ENCODE data around the gene TFPI2.
"Not testable (repeated sequence)": the region's sequence is repeated elsewhere in the genome, so short reads cannot be mapped to it uniquely, and the experiment has no call there.

The TFPI2 gene, protein sequence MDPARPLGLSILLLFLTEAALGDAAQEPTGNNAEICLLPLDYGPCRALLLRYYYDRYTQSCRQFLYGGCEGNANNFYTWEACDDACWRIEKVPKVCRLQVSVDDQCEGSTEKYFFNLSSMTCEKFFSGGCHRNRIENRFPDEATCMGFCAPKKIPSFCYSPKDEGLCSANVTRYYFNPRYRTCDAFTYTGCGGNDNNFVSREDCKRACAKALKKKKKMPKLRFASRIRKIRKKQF

DNA sequence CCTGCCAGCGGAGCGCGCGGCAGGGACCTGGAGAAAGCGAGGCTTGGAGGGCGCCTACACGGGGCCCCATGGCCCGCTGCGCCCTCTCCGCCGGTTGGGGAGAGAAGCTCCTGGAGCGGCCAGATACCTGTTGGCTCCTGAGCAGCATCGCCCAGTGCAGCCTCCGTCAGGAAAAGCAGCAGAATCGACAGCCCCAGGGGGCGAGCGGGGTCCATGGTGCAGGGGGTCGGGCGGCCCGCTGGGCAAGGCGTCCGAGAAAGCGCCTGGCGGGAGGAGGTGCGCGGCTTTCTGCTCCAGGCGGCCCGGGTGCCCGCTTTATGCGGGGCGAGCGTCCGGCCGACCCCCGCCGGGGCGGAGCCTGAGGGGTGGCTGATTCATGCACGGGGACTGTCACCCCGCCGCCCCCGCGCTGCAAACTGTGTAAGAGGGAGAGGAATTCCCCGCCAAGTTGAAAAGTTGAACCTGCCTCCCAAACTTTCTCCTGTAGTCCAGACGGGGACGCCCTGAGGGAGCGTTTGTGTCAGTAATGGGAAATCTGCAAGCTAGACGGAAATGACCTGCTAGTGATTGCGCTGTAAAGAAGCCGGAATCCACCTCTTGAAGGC, at the start of gene TFPI2:
Gene TFPI2, minus strand, starts transcription at position 290 of the 605 bp plus-strand sequence. Its CDS starts 75 bp downstream, at position 215.
- DNase-seq: no peak

DNA sequence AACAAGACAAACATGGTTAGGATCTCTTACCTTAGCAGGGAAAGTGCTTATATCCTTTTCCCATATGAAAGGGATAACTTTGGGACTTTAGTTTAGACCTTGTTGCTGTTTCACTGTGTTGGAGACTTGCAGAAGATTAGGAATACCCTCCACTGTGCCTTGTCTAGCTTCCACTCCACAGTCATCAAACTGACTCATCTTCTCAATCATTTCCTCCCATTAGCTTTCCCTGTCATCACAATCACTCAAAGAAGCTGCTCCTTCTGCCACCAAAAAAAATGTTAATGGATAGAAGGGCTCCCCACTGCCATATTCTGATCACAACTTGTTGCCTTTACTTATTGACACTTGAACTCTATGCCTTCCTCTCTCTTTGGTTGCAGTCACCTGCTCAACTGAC, 47.7 kb upstream of the TFPI2 start:
- no peak for DNase-seq

DNA sequence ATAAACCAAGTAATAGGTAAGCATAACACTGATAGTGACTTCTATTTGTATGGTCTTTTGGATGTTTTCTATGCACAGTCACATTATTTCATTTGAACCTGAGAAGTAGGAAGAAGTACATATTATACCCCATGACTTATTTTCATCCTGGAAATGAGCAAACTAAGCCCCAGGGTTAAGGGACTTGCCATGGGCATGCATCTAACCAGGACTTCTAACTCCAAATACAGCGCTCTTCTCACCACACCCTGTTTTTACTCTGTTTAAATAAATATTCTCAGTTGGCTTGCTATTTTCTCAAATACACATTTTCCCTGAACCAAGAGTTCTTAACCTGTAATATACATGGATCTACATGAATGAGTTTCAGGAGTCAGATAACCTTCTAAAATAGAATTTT, 47.3 kb upstream of the TFPI2 start:
- DNase-seq: no peak

DNA sequence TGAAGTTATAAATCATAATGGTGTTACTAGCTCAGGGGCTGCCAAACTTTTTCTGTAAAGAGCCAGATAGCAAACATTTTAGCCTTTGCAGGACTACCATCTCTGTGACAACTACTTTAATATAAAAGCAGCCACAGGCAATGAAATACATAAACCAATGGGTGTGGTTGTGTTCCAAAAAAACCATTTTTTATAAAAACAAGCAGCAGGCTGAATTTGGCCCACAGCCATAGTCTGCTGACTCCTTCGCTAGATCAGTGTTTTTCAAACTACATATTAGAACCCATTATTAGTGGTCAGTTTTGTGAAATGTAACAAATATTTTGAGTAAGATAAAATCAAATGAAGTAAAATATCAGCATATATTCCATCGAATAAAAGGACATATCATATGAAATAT, 44.5 kb upstream of the TFPI2 start:
- DNase-seq: no peak

DNA sequence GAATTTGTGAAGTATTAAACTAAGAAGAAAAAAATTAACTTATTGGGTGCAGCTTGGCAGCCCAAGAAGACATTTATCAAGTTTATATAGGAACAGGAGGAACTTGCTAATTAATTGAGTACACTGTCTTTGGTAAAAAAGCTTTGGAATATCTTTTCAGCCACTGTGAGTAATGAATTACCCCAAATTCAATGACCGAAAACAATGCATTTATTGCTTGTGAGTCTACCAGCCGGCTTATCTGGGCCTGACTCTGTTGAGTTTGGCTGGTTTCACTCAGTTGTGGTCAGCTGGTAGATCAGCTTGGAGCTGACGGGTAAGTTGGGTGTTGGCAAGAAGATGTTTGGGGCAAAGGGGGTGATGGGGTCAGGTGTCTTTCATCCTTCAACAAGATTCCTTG, 42.6 kb upstream of the TFPI2 start:
- no peak for DNase-seq

DNA sequence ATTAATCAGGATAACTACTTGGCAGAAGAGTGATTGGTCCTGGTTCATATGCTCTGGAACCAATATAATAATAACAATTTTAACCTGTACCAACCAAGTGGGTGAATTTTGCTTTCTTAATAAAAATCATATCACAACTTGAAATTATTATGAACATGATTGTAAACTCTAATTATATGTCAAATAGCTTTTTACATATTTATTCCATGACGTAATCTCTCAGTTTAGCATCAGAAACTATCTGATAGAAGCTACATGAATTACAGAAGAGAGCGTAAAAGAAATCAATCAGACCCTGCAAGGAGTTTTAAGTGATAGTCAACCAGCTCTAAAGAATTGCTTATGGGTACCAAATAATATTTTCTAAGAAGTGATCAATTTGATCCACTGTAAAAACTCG, 41.1 kb upstream of the TFPI2 start:
- no peak for DNase-seq

DNA sequence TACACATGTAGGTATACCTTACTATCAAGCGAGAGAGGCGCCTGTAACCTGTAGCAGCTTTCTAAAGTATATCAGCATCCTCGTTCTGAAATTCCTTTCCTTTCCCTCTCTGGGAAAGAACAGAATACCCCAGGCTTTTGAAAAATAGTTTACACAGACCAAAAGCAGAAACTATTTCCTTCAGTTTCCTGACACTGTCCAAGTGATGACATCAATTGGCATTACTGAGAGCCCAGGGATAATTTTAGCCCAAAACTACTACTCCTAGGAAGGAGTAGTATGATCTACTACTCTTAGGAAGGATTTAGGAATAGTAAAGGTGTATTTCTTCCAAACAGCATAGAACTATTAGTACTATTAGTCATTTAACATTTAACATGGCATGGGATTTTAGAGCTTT, 37.0 kb upstream of the TFPI2 start:
- no peak for DNase-seq

DNA sequence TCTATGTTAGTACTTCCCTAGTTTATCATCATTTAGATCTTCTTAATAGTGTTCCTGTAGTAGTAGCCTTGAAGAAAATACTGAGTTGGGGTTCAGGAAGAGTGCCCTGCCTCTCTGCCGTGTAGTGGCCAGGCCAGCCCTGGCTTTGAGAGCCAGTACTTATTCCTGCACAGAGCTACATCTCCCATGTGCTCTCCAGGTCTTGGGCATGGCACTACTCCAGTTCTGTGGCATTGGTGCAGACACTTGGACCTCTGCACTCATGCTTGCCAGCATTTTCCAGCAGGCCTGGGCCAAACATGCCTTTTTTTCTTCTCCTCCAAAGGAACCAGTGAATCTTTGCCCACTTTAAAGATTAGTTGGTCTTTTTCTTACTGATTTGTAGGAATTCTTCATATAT, 36.2 kb upstream of the TFPI2 start:
- no peak for DNase-seq

DNA sequence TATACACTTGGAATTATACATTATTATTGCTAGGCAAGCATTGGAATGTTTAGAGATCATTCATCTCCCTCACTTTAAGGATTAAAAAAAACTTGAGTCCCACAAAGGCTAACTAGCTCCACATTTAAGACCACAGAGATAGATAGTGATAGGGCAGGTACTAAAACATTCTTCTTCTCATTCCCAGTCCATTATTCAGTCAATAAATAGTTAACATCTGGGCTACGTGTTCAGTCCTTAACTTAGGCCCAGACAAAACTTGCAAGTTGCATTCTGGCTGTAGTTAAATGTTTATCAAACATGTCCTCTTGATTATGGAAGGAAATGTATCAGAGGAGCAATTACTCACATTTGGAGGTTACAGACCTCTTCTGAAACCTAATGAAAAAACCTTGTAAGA, 33.4 kb upstream of the TFPI2 start:
- DNase-seq: no peak

DNA sequence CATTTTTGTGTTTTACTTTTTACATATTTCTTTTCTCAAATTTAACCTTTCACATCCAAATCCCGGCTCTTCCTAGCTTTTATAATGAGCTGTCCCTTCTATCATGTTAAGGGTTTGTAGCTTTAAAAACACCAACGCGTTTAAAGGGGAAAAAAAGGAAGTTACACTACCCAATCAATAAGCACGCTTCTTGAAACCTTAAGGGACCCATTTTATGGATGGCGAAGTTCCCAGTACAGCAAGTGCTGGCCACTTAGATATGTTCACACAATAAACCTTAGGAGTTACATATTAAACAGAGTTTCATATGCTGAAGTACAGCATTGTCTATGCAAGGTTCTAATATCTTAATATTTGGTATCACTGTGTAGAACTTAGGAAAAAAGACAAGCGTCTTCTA, 32.7 kb upstream of the TFPI2 start:
- no peak for DNase-seq

DNA sequence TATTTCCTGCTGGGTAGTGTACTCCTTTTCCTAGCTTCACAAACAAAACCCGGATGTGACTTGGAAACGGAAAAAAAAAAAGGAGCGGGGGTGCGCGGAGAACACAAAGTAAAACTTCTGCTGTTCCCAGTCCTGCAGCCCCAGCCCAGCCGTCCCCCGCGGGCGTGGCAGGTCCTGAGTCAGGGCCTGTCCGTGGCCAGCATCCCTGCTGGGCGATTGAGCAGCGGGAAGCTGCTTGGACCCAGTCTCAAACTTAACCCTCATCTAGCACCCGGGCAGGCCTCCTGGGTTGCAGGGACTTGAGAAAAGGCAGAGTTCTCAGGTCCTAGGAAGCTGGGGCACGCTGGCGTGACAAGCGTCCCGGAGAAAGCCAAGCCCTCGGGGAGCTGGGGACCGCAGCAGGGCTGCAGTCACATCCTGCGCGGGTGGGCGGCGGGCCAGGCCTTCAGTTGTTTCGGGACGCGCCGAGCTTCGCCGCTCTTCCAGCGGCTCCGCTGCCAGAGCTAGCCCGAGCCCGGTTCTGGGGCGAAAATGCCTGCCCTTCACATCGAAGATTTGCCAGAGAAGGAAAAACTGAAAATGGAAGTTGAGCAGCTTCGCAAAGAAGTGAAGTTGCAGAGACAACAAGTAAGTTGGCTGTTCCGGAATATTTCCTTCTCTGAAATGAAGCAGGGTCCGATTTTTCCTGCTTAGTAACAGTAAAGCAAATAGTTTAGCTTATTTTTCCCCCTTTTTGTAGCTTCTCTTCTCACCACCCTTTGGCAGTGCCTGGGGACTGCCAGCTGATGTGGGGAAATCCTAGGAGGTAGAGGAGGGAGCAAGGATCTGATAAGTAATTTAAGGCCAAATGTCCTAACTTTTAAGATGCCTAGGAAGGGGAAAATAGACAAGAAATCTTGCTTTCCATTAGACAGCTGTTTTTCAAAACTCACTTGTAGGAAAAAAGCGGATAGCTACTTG, 31.3 kb upstream of the TFPI2 start, which contains the start of gene GNG11:
Gene GNG11, plus strand, starts transcription at position 129 of the 960 bp plus-strand sequence. Its CDS starts 403 bp downstream, at position 532.
- DNase-seq: no peak

DNA sequence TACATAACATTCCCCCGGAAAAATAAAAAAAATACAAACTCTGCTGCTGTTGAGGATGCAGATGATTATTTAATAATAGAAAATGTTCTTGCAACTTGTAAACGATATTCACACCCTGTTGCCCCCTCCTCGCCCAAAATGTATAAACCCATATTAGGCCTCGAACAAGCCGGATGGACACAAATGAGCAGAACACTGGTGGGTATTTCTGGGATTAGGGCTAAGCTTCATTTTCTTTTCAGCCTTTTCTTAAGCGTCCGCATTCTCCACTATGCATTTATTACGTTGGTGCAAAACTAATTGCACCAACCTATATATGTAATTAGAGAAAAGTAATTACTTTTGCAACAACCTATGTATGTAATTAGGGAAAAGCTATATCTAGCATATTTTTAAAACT, 30.6 kb upstream of the TFPI2 start:
- no peak for DNase-seq

DNA sequence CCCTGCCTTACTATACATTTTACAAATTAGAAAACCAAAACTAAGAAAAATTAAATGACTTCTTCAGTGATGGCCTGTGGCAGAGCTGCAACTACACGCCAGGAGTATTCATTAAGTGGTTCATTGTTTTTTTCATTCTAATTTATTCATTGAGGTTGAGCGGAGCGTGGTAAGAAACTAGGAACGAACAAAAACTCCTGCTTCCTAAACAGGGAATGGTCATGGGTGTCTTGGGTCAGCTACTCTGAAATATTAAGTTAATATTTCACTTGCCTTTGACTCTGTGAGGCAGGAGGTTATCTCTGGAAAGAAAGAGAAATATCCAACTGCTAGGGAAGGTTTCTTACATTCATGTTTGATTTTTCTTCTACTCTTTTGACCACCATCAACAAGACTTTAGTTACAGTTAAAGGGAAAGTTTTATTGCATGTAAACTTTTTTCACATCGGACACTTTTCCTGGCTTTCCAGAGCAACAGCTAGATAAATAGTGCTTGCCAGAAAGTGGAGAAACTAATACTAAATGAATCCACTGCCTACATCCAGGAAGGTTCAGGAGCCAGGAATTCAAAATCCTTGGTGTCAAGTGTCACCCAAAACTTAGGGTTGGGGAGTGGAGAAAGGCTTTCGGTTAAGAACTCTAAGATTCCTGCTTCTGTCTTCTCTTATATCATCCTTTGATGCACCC, 30.1 kb upstream of the TFPI2 start:
- DNase-seq: no peak

DNA sequence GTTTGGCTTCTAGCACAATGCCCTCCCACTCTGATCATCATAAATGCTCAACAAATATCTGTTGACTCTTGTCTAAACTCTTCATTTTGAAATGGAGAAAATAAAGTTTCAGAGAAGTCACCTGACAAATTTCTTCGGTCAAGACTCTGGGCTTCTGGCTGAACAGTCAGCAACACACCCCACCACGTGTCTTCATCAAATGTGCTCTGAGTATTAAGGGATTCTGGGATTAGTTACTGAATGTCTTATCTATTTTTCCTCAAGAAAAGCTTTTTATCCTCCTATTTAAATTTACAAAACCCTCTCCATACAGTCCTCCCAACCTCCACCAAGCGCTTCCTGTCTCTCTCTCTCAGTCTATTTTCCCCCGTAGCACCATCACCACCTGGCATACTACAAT, 25.8 kb upstream of the TFPI2 start:
- not testable (repeated sequence) for DNase-seq

DNA sequence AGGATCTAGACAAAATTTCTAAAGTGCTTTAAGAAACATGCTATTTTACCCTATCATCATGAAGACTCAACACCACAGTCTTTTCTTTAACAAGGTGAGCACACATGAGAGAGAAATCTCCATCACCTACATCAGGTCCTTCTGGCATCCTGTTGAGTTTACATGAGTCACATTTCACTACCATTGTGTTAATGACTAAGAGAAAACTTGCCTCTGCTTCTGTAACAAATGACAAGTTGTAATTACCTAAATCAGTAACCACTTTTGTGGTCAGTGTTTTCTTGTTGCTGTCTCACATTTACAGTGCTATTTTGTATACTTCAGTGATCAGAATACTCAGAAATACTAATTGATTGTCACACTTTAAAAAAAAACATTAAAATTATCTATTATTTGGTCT, 25.3 kb upstream of the TFPI2 start:
- DNase-seq: not testable (repeated sequence)

DNA sequence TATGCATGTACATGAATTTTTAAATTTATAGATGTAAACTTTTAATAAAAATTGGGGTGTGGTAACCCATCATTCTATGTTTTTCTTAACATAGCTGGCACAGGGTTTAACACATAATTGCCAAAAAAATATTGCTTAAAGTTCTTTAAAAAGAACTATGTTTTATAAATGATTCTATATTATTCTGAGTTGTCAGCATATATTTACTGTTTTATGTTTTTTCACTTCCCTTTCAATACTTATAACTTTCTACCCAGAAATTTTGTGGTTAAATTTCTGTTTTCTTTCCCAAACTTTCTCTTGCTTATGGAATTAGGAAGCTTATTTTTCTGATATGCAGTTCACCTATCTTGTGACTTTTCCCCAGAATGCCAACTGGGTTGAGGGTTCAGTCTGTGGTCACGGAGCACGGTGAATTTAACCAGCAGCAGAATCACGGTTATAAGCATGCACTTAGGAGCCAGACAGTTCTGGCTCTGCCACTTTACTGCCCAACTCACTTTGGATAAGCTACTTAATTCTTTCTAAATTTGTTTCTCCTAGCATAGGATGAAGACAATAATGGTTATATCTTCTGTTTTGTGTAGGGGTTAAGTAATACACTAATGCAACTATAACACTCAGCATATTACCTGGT, 24.8 kb upstream of the TFPI2 start:
- not testable (repeated sequence) for DNase-seq

DNA sequence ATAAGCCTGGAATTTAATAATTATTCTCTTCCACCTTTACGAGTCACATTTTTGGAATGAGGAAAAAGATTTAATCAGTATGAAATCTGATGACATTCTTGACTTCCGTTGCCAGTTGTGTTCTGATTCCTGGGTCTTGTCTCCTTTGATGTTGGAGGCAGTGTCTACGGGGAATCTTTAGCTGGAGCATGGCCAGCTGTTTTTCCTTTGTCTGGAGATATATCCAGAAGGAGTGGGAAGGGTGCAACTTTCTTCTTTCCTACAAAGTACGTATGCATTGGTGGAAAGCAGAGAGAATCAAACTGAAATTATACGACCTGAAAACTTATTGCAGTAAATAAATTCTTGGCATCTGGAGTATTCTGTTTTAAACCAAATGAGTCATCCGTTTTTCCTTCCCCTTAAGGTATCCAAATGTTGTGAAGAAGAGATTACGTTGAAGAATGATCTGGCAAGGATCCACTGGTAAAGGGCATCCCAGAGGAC, 24.1 kb upstream of the TFPI2 start:
- DNase-seq: no peak

DNA sequence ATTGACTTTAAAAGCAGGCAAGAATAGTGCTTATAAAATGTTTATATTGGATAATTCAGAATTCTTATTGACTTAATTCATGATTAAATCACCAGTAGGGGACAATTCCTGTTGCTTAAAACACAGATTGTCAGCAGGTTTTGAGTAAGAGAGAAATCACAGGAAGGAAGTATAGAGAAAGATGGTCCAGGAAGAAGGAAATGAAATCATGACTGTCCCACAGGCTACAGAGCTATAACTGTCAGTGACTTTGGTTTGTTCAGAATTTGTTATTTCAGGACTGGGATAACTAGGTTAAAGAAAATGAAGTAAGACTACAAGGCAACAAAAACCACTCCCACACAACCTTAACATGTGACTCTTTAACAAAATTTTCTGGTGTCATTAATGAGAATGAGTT, 22.6 kb upstream of the TFPI2 start:
- DNase-seq: no peak

DNA sequence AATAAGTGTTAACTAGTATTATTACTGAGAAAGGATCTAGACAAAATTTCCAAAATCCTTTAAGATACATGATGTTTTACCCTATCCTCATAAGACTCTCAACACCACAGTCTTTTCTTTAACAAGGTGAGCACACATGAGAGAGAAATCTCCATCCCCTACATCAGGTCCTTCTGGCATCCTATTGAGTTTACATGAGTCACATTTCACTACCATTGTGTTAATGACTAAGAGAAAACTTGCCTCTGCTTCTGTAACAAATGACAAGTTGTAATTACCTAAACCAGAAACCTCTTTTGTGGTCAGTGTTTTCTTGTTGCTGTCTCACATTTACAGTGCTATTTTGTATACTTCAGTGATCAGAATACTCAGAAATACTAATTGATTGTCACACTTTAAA, 21.1 kb upstream of the TFPI2 start:
- not testable (repeated sequence) for DNase-seq

DNA sequence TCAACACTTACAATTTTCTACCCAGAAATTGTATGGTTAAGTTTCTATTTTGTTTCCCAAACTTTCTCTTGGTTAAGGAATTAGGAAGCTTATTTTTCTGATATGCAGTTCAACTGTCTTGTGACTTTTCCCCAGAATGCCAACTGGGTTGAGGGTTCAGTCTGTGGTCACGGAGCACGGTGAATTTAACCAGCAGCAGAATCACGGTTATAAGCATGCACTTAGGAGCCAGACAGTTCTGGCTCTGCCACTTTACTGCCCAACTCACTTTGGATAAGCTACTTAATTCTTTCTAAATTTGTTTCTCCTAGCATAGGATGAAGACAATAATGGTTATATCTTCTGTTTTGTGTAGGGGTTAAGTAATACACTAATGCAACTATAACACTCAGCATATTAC, 20.7 kb upstream of the TFPI2 start:
- not testable (repeated sequence) for DNase-seq

DNA sequence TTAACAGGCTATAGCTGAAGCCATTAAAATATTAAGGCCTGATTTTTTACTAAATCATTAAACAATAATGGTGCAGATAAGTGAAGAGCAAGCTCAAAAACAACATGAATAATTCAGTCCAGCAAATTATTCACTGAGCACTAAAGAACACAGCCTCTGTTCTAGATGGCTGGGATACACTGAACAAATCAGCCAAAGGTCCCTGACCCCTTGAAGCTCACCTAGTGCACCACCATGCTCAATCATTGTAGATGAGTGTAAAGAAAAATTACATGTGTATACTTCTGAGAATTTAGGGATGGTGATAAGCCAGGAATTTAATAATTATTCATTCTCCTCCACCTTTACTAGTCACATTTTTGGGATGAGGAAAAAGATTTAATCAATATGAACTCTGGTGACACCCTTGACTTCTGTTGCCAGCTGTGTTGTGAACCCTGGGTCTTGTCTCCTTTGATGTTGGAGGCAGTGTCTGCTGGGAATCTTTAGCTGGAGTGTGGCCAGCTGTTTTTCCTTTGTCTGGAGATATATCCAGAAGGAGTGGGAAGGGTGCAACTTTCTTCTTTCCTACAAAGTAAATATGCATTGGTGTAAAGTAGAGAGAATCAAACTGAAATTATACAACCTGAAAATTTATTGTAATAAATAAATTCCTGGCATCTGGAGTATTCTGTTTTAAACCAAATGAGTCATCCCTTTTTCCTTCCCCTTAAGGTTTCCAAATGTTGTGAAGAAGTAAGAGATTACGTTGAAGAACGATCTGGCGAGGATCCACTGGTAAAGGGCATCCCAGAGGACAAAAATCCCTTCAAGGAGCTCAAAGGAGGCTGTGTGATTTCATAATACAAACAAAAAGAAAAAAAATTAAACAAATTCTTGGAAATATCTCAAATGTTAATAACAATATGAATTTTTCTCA, 19.8 kb upstream of the TFPI2 start:
- no peak for DNase-seq

All from NCI-H1436 treated with DMSO at 0.1 percent for 48 hours (cell line).